GM23248 (cell line): ENCODE measurements around the gene RIN2. TPM values are rescaled to one million over a fixed set of nuclear protein-coding genes. Genes with fewer than 3 reads are reported as not detected.

Experiments
- DNase-seq: peaks from one replicate; pipeline ENCODE4 v3.0.0-alpha.2; 2015
- H2AFZ ChIP-seq: fragments of 200-600 bp; sonication (generic); 2 replicates; pipeline ENCODE4 v1.6.1; 2016; ENCODE audit warnings: antibody characterized with exemption
- H3F3A ChIP-seq: fragments of 200-600 bp; sonication (generic); 2 replicates; pipeline ENCODE4 v1.6.1; 2016; ENCODE audit warnings: mild to moderate bottlenecking, antibody characterized with exemption, mixed run types; ENCODE audit not compliant: insufficient read depth
- H3K27ac ChIP-seq: fragments of 200-600 bp; sonication (generic); 2 replicates; pipeline ENCODE4 v1.5.1; 2016; ENCODE audit warnings: mild to moderate bottlenecking
- H3K27me3 ChIP-seq: fragments of 200-600 bp; sonication (generic); replicated peaks from 2 replicates; pipeline ENCODE4 v1.6.1; 2016; ENCODE audit warnings: mild to moderate bottlenecking; ENCODE audit not compliant: insufficient read depth
- H3K36me3 ChIP-seq: fragments of 200-600 bp; sonication (generic); 2 replicates; pipeline ENCODE4 v1.6.1; 2016; ENCODE audit warnings: low read depth, mild to moderate bottlenecking
- H3K4me1 ChIP-seq: fragments of 200-600 bp; sonication (generic); 2 replicates; pipeline ENCODE4 v1.6.1; 2016; ENCODE audit warnings: mild to moderate bottlenecking; ENCODE audit not compliant: insufficient read depth
- H3K4me2 ChIP-seq: fragments of 200-600 bp; sonication (generic); one replicate; pipeline ENCODE4 v1.6.1; 2016; ENCODE audit warnings: mild to moderate bottlenecking; ENCODE audit not compliant: unreplicated experiment
- H3K4me3 ChIP-seq: fragments of 200-600 bp; sonication (generic); 2 replicates; pipeline ENCODE4 v1.5.1; 2016; ENCODE audit warnings: mild to moderate bottlenecking
- H3K79me2 ChIP-seq: fragments of 200-600 bp; sonication (generic); 2 replicates; pipeline ENCODE4 v1.6.1; 2016; ENCODE audit warnings: mild to moderate bottlenecking; ENCODE audit not compliant: insufficient read depth
- H3K9ac ChIP-seq: fragments of 200-600 bp; sonication (generic); 2 replicates; pipeline ENCODE4 v1.6.1; 2016; ENCODE audit warnings: mild to moderate bottlenecking
- H3K9me2 ChIP-seq: fragments of 200-600 bp; sonication (generic); 2 replicates; pipeline ENCODE4 v1.6.1; 2016; ENCODE audit warnings: mixed run types, mild to moderate bottlenecking, moderate library complexity; ENCODE audit not compliant: insufficient read depth
- H3K9me3 ChIP-seq: fragments of 200-600 bp; sonication (generic); one replicate; pipeline ENCODE4 v1.6.1; 2017; ENCODE audit warnings: low read depth
- H4K20me1 ChIP-seq: fragments of 200-600 bp; sonication (generic); 2 replicates; pipeline ENCODE4 v1.6.0; 2016; ENCODE audit not compliant: insufficient read depth
- EZH2 ChIP-seq: fragments of 200-600 bp; sonication (generic); IDR thresholded peaks from 2 replicates; pipeline ENCODE4 v1.6.1; 2018; ENCODE audit warnings: antibody characterized with exemption, mild to moderate bottlenecking; ENCODE audit not compliant: insufficient read depth, poor library complexity, severe bottlenecking
- EZH2phosphoT487 ChIP-seq: fragments of 200-600 bp; sonication (generic); IDR thresholded peaks from 2 replicates; pipeline ENCODE4 v1.6.1; 2018; ENCODE audit warnings: antibody characterized with exemption, moderate library complexity, mild to moderate bottlenecking, low read depth; ENCODE audit not compliant: insufficient read depth
- WGBS, 2 experiments: methylation state at CpG; one replicate each; pipeline ENCODE4 v1.1.6; 2015 to 2017; ENCODE audit warnings: low lambda C conversion rate in 2 of 2, low coverage in 1 of 2; ENCODE audit errors: missing lambda C conversion rate in 2 of 2; 5-methylcytosine and 5-hydroxymethylcytosine counted together
- in situ Hi-C: fragments of 300-500 bp; cut with MboI; formaldehyde crosslinking; loops from 2 replicates; pipeline ENCODE4 v1.15.0; 2020
- polyA plus RNA-seq: library from polyadenylated mRNA; unstranded; fragments of >200 nt; fragmentation: Nextera tagmentation; extraction: Ambion mirVana; gene quantifications from 2 replicates; pipeline ENCODE4 v1.2.1, GENCODE V29; 2016
- total RNA-seq: library from RNA; depleted of rRNA; stranded (reverse); fragments of >200 nt; shearing (Covaris generic); gene quantifications from 2 replicates; pipeline ENCODE4 v1.2.3, GENCODE V29; 2014

The RIN2 gene
- total and polyA plus RNA-seq, 2 experiments from 2014 or later, result 45.3 to 48.0 TPM

DNA sequence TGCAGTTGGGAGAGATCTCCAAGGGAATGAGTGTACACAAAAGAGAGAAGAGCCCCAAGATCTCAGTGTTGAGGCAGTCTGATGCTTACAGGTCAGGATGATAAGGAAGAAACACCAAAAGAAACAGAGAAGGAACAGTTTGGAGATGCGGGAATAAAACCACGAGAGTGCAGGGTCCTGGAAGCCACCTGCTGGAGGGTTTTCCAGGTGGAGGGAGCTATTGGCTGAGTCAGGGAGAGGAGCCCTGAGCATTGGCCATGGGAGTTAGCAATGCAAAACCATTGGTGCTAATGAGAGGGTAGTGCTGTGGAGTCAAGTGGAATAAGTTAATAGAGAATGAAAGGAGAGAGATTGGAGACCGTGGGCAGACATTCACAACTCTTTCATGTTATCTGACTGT is 39.2 kb upstream of the RIN2 start:
- Histone ChIP-seq H3K27me3 (no peaks in the 10 kb centered on the region), H3K4me1 (no peaks in the 10 kb centered on the region), H2AFZ (no peak overlapping the region), H3K36me3 (no peaks in the 10 kb centered on the region), H3K27ac (no peak overlapping the region), H3F3A (no peaks in the 10 kb centered on the region), H3K9me3 (no peaks in the 10 kb centered on the region), H3K4me2 (no peak overlapping the region), H4K20me1 (no peaks in the 10 kb centered on the region), H3K79me2 (no peaks in the 10 kb centered on the region), H3K9me2 (no peaks in the 10 kb centered on the region), H3K9ac (no peak overlapping the region), H3K4me3 (no peak overlapping the region)
- DNase-seq, result no peak
- in situ Hi-C loops, result no loop called here
- 70 to 76% methylated on average over 3 of the region's 3 CpGs for WGBS, 2 experiments
- TF ChIP-seq EZH2, result no peak
- no peak for TF ChIP-seq EZH2phosphoT487

DNA sequence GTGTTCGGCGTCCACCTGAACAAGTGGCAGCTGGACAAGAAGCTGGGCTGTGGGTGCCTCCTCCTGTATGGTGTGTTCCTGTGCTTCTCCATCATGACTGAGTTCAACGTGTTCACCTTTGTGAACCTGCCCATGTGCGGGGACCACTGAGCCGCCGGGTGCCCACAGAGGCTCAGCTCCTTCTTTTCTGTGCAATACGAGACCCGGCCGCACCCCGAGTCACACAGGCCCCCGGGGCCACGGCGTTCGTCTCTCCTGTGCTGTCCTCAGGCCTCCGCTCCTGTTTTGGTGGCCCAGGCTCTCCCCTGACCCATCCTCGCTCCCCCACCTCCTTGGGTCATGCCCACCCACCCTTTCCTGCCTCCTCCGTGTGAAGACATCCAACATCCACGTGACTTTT is 37.1 kb upstream of the RIN2 start:
- Histone ChIP-seq H3F3A (peaks cover 3% of the 10 kb centered on the region; the same call in 1 of the 2 replicates), H3K4me3 (no peak overlapping the region), H3K36me3 (no peaks in the 10 kb centered on the region), H3K4me1 (peaks cover 6% of the 10 kb centered on the region), H3K9me3 (no peaks in the 10 kb centered on the region), H3K27ac (no peak overlapping the region), H3K27me3 (no peaks in the 10 kb centered on the region), H3K4me2 (no peak overlapping the region), H4K20me1 (no peaks in the 10 kb centered on the region), H3K79me2 (no peaks in the 10 kb centered on the region), H2AFZ (no peak overlapping the region), H3K9ac (no peak overlapping the region), H3K9me2 (no peaks in the 10 kb centered on the region)
- no peak for TF ChIP-seq EZH2
- no peak for TF ChIP-seq EZH2phosphoT487
- WGBS, 2 experiments, result 84 to 93% methylated on average over 8 to 18 of the region's 18 CpGs
- in situ Hi-C loops, result no loop called here
- DNase-seq, result no peak

DNA sequence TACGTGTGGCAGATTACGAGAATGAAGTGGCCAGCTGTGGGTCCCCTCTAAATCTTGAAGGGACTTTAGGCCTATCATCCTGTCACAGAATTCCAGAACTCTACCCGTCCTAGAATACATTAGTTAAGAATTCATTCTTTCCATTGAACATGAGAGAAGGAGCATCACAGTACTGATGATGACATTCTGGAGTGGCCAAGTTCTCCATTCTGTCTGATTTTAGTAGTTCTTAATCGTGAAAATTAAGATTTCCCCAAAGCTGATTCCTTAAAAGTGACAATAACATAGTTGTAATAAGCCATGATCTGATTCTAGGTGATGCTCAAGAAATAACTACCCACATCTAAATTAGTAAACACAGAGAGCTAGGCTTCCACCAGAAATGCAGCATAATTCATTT is 35.0 kb upstream of the RIN2 start:
- H3K27ac ChIP-seq, result no peak overlapping the region
- whole genome bisulfite sequencing, 2 experiments, result 76 to 80% methylated on average over 4 of the region's 4 CpGs
- no peaks in the 10 kb centered on the region for H3K9me2 ChIP-seq
- no peak for DNase-seq
- H2AFZ ChIP-seq, result no peak overlapping the region
- H3K9me3 ChIP-seq, result no peaks in the 10 kb centered on the region
- H3K27me3 ChIP-seq, result no peaks in the 10 kb centered on the region
- H3F3A ChIP-seq, result peaks cover 11% of the 10 kb centered on the region; the same call in 1 of the 2 replicates
- no peaks in the 10 kb centered on the region for H3K79me2 ChIP-seq
- no peak overlapping the region for H3K4me3 ChIP-seq
- TF ChIP-seq EZH2 (no peak), EZH2phosphoT487 (no peak)
- no peak overlapping the region for H3K9ac ChIP-seq
- no peaks in the 10 kb centered on the region for H4K20me1 ChIP-seq
- no peak overlapping the region for H3K4me2 ChIP-seq
- H3K36me3 ChIP-seq, result no peaks in the 10 kb centered on the region
- in situ Hi-C loops, result no loop called here
- H3K4me1 ChIP-seq, result peaks cover 14% of the 10 kb centered on the region

DNA sequence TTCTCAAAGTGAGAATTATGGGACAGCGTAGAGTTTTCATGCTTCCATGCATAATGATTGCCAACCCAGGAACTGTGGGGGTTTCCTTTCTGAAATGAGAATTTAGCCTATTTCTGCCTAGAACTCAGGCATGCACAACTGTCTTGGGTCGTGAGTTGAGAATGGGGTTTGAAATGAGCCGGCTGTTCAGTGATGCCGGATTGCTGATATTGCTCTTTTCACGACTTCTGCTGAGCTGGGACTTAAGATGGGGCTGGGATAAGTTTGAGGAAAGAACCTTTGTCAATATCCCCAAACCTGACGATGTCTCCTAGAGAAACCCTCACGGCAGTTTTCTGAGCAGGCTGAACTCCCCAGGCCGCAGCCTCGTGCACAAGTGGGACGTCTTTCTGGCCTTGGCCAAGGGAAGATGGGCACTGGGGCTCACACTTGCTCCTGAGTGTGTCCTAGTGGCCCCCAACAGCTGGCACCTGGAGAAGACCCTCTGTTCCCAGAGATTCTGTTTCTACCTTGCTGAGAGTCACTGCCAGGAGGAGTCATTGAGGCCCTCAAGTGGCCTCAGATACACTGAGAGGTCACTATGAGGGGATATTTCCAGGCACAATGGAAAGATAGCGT is 34.1 kb upstream of the RIN2 start:
- H3F3A ChIP-seq, result peaks cover 11% of the 10 kb centered on the region; the same call in 1 of the 2 replicates
- in situ Hi-C loops, result no loop called here
- H2AFZ ChIP-seq, result no peak overlapping the region
- WGBS, 2 experiments, result 84 to 88% methylated on average over 11 of the region's 11 CpGs
- no peaks in the 10 kb centered on the region for H3K79me2 ChIP-seq
- DNase-seq, result no peak
- no peak overlapping the region for H3K4me3 ChIP-seq
- H3K27ac ChIP-seq, result no peak overlapping the region
- no peaks in the 10 kb centered on the region for H3K9me2 ChIP-seq
- no peaks in the 10 kb centered on the region for H3K9me3 ChIP-seq
- no peaks in the 10 kb centered on the region for H4K20me1 ChIP-seq
- no peak overlapping the region for H3K9ac ChIP-seq
- H3K4me2 ChIP-seq, result no peak overlapping the region
- H3K4me1 ChIP-seq, result peaks cover 14% of the 10 kb centered on the region
- H3K36me3 ChIP-seq, result no peaks in the 10 kb centered on the region
- TF ChIP-seq EZH2 (no peak), EZH2phosphoT487 (no peak)
- H3K27me3 ChIP-seq, result no peaks in the 10 kb centered on the region
